ENCODE data around the gene ZSWIM3. TPM values are rescaled to one million over a fixed set of nuclear protein-coding genes. Genes with fewer than 3 reads are reported as not detected.
A peak's percentile ranks its signal among the peaks of the same experiment; 100 is the strongest.

The ZSWIM3 gene
- total and polyA plus RNA-seq, 2 of the 13 experiments (the other 11 are each of a cell fraction or from before 2014, with no cell fraction given), result 5.2 to 5.8 TPM

GRCh38 chr20:45812157-45813005 is 45.0 kb upstream of the ZSWIM3 start, which contains the start of gene UBE2C (continued):
- no peak for TF ChIP-seq IRF1 (CRISPR knock-in tag; IDR thresholded peaks at IDR 0.05; ENCODE audit: low read depth)
- TF ChIP-seq ZNF605 (CRISPR knock-in tag; IDR thresholded peaks at IDR 0.05), result peak; percentile 71; the same call in 1 of the 2 replicates
- peak; percentile 95 for TF ChIP-seq ATF7-NPFF (CRISPR knock-in tag; IDR thresholded peaks at IDR 0.05; ENCODE audit: low read depth)
- TF ChIP-seq ZNF747 (CRISPR knock-in tag; IDR thresholded peaks at IDR 0.05; ENCODE audit: borderline replicate concordance), result 0 out of 2 replicates have a peak, but pooled peaks have one; percentile 47
- 0 out of 2 replicates have a peak, but pooled peaks have one; percentile 74 for TF ChIP-seq EEA1 (CRISPR knock-in tag; IDR thresholded peaks at IDR 0.05; ENCODE audit: borderline replicate concordance)
- TF ChIP-seq HNRNPUL1 (IDR thresholded peaks at IDR 0.05; ENCODE audit: low read depth, low read length), result no peak
- TF ChIP-seq, protein P1, sequence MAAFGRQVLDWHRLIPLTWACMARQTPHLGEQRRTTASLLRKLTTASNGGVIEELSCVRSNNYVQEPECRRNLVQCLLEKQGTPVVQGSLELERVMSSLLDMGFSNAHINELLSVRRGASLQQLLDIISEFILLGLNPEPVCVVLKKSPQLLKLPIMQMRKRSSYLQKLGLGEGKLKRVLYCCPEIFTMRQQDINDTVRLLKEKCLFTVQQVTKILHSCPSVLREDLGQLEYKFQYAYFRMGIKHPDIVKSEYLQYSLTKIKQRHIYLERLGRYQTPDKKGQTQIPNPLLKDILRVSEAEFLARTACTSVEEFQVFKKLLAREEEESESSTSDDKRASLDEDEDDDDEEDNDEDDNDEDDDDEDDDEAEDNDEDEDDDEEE (CRISPR knock-in tag; IDR thresholded peaks at IDR 0.05), result no peak; the same call in 1 of the 2 replicates
- TF ChIP-seq ZNF530 (CRISPR knock-in tag; IDR thresholded peaks at IDR 0.05; ENCODE audit: low read depth), result no peak
- TF ChIP-seq, protein P2, sequence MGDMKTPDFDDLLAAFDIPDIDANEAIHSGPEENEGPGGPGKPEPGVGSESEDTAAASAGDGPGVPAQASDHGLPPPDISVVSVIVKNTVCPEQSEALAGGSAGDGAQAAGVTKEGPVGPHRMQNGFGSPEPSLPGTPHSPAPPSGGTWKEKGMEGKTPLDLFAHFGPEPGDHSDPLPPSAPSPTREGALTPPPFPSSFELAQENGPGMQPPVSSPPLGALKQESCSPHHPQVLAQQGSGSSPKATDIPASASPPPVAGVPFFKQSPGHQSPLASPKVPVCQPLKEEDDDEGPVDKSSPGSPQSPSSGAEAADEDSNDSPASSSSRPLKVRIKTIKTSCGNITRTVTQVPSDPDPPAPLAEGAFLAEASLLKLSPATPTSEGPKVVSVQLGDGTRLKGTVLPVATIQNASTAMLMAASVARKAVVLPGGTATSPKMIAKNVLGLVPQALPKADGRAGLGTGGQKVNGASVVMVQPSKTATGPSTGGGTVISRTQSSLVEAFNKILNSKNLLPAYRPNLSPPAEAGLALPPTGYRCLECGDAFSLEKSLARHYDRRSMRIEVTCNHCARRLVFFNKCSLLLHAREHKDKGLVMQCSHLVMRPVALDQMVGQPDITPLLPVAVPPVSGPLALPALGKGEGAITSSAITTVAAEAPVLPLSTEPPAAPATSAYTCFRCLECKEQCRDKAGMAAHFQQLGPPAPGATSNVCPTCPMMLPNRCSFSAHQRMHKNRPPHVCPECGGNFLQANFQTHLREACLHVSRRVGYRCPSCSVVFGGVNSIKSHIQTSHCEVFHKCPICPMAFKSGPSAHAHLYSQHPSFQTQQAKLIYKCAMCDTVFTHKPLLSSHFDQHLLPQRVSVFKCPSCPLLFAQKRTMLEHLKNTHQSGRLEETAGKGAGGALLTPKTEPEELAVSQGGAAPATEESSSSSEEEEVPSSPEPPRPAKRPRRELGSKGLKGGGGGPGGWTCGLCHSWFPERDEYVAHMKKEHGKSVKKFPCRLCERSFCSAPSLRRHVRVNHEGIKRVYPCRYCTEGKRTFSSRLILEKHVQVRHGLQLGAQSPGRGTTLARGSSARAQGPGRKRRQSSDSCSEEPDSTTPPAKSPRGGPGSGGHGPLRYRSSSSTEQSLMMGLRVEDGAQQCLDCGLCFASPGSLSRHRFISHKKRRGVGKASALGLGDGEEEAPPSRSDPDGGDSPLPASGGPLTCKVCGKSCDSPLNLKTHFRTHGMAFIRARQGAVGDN (CRISPR knock-in tag; IDR thresholded peaks at IDR 0.05), result peak; percentile 87
- TF ChIP-seq, protein P3, sequence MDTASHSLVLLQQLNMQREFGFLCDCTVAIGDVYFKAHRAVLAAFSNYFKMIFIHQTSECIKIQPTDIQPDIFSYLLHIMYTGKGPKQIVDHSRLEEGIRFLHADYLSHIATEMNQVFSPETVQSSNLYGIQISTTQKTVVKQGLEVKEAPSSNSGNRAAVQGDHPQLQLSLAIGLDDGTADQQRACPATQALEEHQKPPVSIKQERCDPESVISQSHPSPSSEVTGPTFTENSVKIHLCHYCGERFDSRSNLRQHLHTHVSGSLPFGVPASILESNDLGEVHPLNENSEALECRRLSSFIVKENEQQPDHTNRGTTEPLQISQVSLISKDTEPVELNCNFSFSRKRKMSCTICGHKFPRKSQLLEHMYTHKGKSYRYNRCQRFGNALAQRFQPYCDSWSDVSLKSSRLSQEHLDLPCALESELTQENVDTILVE (CRISPR knock-in tag; IDR thresholded peaks at IDR 0.05), result no peak
- TF ChIP-seq ZNF34 (CRISPR knock-in tag; IDR thresholded peaks at IDR 0.05; ENCODE audit: borderline replicate concordance), result no peak
- TF ChIP-seq SIX4 (CRISPR knock-in tag; IDR thresholded peaks at IDR 0.05), result no peak
- TF ChIP-seq PHF8 (CRISPR knock-in tag; IDR thresholded peaks at IDR 0.05), result peak; percentile 90
- TF ChIP-seq CHD2 (IDR thresholded peaks at IDR 0.05; ENCODE audit: low read depth, low read length), result no peak; the same call in 1 of the 2 replicates
- no peak for TF ChIP-seq HNRNPH1 (optimal IDR thresholded peaks at IDR 0.05; ENCODE audit: low read depth, low read length)
- TF ChIP-seq MED13 (CRISPR knock-in tag; IDR thresholded peaks at IDR 0.05), result no peak
- no peak for TF ChIP-seq ZNF850 (CRISPR knock-in tag; conservative IDR thresholded peaks at IDR 0.05)
- no peak for TF ChIP-seq BHLHE40 (IDR thresholded peaks at IDR 0.05; ENCODE audit: low read length)
- no peak for TF ChIP-seq ATRX (CRISPR knock-in tag; IDR thresholded peaks at IDR 0.05; ENCODE audit: borderline replicate concordance)
- no peak for TF ChIP-seq ATAD3A (CRISPR knock-in tag; IDR thresholded peaks at IDR 0.05)
- no peak for TF ChIP-seq SMARCC2 (IDR thresholded peaks at IDR 0.05)
- TF ChIP-seq FOXA1 (IDR thresholded peaks at IDR 0.05), result no peak
- no peak for TF ChIP-seq FOXA1 (CRISPR knock-in tag; IDR thresholded peaks at IDR 0.05)
- 0 out of 2 replicates have a peak, but pooled peaks have one; percentile 67 for TF ChIP-seq RFXAP (CRISPR knock-in tag; IDR thresholded peaks at IDR 0.05; ENCODE audit: borderline replicate concordance)
- no peak for TF ChIP-seq HHEX (CRISPR knock-in tag; IDR thresholded peaks at IDR 0.05)

Measured in HepG2 (cell line).